OCI-LY3 (cell line): ENCODE measurements around the gene DPP10.

Experiments used
- EZH2phosphoT487 ChIP-seq: fragments of 200-600 bp; shearing (Covaris generic); IDR thresholded peaks from 2 replicates; pipeline ENCODE4 v1.6.1; 2018; ENCODE audit warnings: antibody characterized with exemption, mixed run types, low read depth
- TF ChIP-seq, protein P1 (sequence below): fragments of 200-600, 300-600 bp; sonication (generic); IDR thresholded peaks from 2 replicates; pipeline ENCODE4 v1.5.1; 2014; ENCODE audit warnings: antibody characterized with exemption, low read length, low read depth

- TF ChIP-seq, protein P1, sequence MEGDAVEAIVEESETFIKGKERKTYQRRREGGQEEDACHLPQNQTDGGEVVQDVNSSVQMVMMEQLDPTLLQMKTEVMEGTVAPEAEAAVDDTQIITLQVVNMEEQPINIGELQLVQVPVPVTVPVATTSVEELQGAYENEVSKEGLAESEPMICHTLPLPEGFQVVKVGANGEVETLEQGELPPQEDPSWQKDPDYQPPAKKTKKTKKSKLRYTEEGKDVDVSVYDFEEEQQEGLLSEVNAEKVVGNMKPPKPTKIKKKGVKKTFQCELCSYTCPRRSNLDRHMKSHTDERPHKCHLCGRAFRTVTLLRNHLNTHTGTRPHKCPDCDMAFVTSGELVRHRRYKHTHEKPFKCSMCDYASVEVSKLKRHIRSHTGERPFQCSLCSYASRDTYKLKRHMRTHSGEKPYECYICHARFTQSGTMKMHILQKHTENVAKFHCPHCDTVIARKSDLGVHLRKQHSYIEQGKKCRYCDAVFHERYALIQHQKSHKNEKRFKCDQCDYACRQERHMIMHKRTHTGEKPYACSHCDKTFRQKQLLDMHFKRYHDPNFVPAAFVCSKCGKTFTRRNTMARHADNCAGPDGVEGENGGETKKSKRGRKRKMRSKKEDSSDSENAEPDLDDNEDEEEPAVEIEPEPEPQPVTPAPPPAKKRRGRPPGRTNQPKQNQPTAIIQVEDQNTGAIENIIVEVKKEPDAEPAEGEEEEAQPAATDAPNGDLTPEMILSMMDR, result no peak
- no peak for TF ChIP-seq EZH2phosphoT487
Measured at GRCh38 chr2:115543024-115543423, 1100.6 kb downstream of the DPP10 start.
